HepG2 (cell line): ENCODE results near the gene RPL11. TPM values are rescaled to one million over a fixed set of nuclear protein-coding genes. Genes with fewer than 3 reads are reported as not detected.

Source experiments
- CHD2 ChIP-seq: IDR thresholded peaks from 2 replicates; pipeline ENCODE4 v1.6.1; 2011; ENCODE audit warnings: low read depth, low read length, improper control_type of control experiment
- HMG20B ChIP-seq: conservative IDR thresholded peaks from 2 replicates; pipeline ENCODE4 v1.6.1; 2016; ENCODE audit warnings: missing genetic modification reagents, missing compliant biosample characterization
- HNF4G ChIP-seq, 2 experiments: sonication (generic) in 1 of 2; formaldehyde crosslinking in 1 of 2; IDR thresholded peaks; 2 replicates each; pipeline versions ENCODE4 v1.4.0 to v1.6.1; 2011 to 2020; ENCODE audit warnings: borderline replicate concordance in 2 of 2, low read depth in 2 of 2, mild to moderate bottlenecking in 2 of 2, low read length in 1 of 2, missing genetic modification reagents in 1 of 2, moderate library complexity in 1 of 2
- IKZF4 ChIP-seq: sonication (generic); formaldehyde crosslinking; IDR thresholded peaks from 2 replicates; pipeline ENCODE4 v1.5.1; 2020; ENCODE audit warnings: borderline replicate concordance, mild to moderate bottlenecking, low read depth, missing genetic modification reagents; ENCODE audit errors: not compliant biosample characterization
- JUN ChIP-seq: sonication (generic); formaldehyde crosslinking; IDR thresholded peaks from 2 replicates; pipeline ENCODE4 v1.4.0; 2020; ENCODE audit warnings: mild to moderate bottlenecking, missing genetic modification reagents
- MEIS2 ChIP-seq: sonication (generic); formaldehyde crosslinking; IDR thresholded peaks from 2 replicates; pipeline ENCODE4 v1.9.0; 2021; ENCODE audit warnings: mild to moderate bottlenecking, missing genetic modification reagents
- NFKBIZ ChIP-seq: IDR thresholded peaks from 2 replicates; pipeline ENCODE4 v1.6.1; 2018; ENCODE audit warnings: missing genetic modification reagents, missing compliant biosample characterization
- PCBP2 ChIP-seq: fragments of 200-400 bp; formaldehyde crosslinking; optimal IDR thresholded peaks from 2 replicates; pipeline ENCODE3; 2018; ENCODE audit warnings: low read length, low read depth; ENCODE audit not compliant: poor library complexity, severe bottlenecking
- POLR2A ChIP-seq, 2 experiments: IDR thresholded peaks; 2 replicates each; pipeline ENCODE4 v1.6.1; 2011; ENCODE audit warnings: low read depth in 2 of 2, low read length in 2 of 2, mild to moderate bottlenecking in 1 of 2, moderate library complexity in 1 of 2; ENCODE audit not compliant: insufficient read depth in 1 of 2
- SMAD3 ChIP-seq: sonication (generic); formaldehyde crosslinking; IDR thresholded peaks from 2 replicates; pipeline ENCODE4 v1.4.0; 2020; ENCODE audit warnings: missing genetic modification reagents
- SMYD3 ChIP-seq: sonication (generic); formaldehyde crosslinking; IDR thresholded peaks from 2 replicates; pipeline ENCODE4 v1.8.1; 2023; ENCODE audit warnings: mild to moderate bottlenecking, missing genetic modification reagents
- ZBED4 ChIP-seq: sonication (generic); formaldehyde crosslinking; IDR thresholded peaks from 2 replicates; pipeline ENCODE4 v1.4.0; 2020; ENCODE audit warnings: missing genetic modification reagents, borderline replicate concordance
- ZNF317 ChIP-seq: sonication (generic); formaldehyde crosslinking; IDR thresholded peaks from 2 replicates; pipeline ENCODE4 v1.5.0; 2020; ENCODE audit warnings: mild to moderate bottlenecking, missing genetic modification reagents
- polyA plus RNA-seq, 8 experiments: library from polyadenylated mRNA; depleted of rRNA in 3 of 8; stranded (reverse) in 7 of 8; unstranded in 1 of 8; fragments of >200 nt; fragmentation: Illumina TruSeq in 4 of 8; extraction: Trizol in 4 of 8; gene quantifications; 2 replicates each; pipeline versions ENCODE4 v1.2.1 to v1.2.3, GENCODE V29; 2011 to 2016; ENCODE audit warnings: low read depth in 4 of 8, missing spikeins in 1 of 8, mixed read lengths in 1 of 8; ENCODE audit not compliant: insufficient read depth in 1 of 8
- total RNA-seq, 5 experiments: library from RNA; depleted of rRNA; stranded (reverse); fragments of >200 nt; fragmentation: Illumina TruSeq; extraction: Trizol; gene quantifications; 2 replicates each; pipeline ENCODE4 v1.2.3, GENCODE V29; 2016; ENCODE audit warnings: low read depth in 1 of 5
- TF ChIP-seq, protein P1 (sequence below): sonication (generic); formaldehyde crosslinking; IDR thresholded peaks from 2 replicates; pipeline ENCODE4 v1.5.0; 2020; ENCODE audit warnings: mild to moderate bottlenecking, missing genetic modification reagents
- TF ChIP-seq, protein P2 (sequence below): sonication (generic); formaldehyde crosslinking; IDR thresholded peaks from 2 replicates; pipeline ENCODE4 v1.4.0; 2020; ENCODE audit warnings: missing genetic modification reagents; ENCODE audit errors: not compliant biosample characterization
- TF ChIP-seq, protein P3 (sequence below): sonication (generic); formaldehyde crosslinking; IDR thresholded peaks from 2 replicates; pipeline ENCODE4 v1.5.0; 2020; ENCODE audit warnings: missing genetic modification reagents
- TF ChIP-seq, protein P4 (sequence below), 2 experiments: sonication (generic) in 1 of 2; formaldehyde crosslinking in 1 of 2; IDR thresholded peaks; 2 replicates each; pipeline versions ENCODE4 v1.4.0 to v1.6.1; 2018 to 2020; ENCODE audit warnings: missing genetic modification reagents in 2 of 2, borderline replicate concordance in 1 of 2, low read depth in 1 of 2, mild to moderate bottlenecking in 1 of 2, missing biosample characterization in 1 of 2

RPL11 gene
- total and polyA plus RNA-seq, 2 of the 13 experiments (the other 11 are each of a cell fraction or from before 2014, with no cell fraction given), result 1,682 to 2,010 TPM

GRCh38 chr1:23743287-23744152, 51.9 kb downstream of the RPL11 start, which contains the start of gene ELOA (continued):
- TF ChIP-seq IKZF4 (peak; percentile 82), SMAD3 (no peak), PCBP2 (no peak), POLR2A (IDR thresholded peaks at IDR 0.05; ENCODE audit: insufficient read depth in 1 of 2, low read depth in 2 of 2, low read length in 2 of 2) (peak; percentile 77 to 95), MEIS2 (CRISPR knock-in tag) (no peak), ZBED4 (0 out of 2 replicates have a peak, but pooled peaks have one; percentile 51), ZNF317 (no peak), HMG20B (CRISPR knock-in tag) (peak; percentile 42; the same call in 1 of the 2 replicates), JUN (CRISPR knock-in tag) (0 out of 2 replicates have a peak, but pooled peaks have one; percentile 26), HNF4G (IDR thresholded peaks at IDR 0.05; ENCODE audit: borderline replicate concordance, low read depth, low read length) (no peak), HNF4G (CRISPR knock-in tag; IDR thresholded peaks at IDR 0.05; ENCODE audit: borderline replicate concordance, low read depth) (0 out of 2 replicates have a peak, but pooled peaks have one; percentile 30), NFKBIZ (CRISPR knock-in tag) (0 out of 2 replicates have a peak, but pooled peaks have one; percentile 41), CHD2 (no peak), SMYD3 (CRISPR knock-in tag) (no peak)
- TF ChIP-seq, protein P1, sequence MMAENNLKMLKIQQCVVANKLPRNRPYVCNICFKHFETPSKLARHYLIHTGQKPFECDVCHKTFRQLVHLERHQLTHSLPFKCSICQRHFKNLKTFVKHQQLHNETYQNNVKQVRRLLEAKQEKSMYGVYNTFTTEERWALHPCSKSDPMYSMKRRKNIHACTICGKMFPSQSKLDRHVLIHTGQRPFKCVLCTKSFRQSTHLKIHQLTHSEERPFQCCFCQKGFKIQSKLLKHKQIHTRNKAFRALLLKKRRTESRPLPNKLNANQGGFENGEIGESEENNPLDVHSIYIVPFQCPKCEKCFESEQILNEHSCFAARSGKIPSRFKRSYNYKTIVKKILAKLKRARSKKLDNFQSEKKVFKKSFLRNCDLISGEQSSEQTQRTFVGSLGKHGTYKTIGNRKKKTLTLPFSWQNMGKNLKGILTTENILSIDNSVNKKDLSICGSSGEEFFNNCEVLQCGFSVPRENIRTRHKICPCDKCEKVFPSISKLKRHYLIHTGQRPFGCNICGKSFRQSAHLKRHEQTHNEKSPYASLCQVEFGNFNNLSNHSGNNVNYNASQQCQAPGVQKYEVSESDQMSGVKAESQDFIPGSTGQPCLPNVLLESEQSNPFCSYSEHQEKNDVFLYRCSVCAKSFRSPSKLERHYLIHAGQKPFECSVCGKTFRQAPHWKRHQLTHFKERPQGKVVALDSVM (CRISPR knock-in tag), result peak; percentile 26; the same call in 1 of the 2 replicates
- TF ChIP-seq, protein P2, sequence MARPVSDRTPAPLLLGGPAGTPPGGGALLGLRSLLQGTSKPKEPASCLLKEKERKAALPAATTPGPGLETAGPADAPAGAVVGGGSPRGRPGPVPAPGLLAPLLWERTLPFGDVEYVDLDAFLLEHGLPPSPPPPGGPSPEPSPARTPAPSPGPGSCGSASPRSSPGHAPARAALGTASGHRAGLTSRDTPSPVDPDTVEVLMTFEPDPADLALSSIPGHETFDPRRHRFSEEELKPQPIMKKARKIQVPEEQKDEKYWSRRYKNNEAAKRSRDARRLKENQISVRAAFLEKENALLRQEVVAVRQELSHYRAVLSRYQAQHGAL, result no peak
- TF ChIP-seq, protein P3, sequence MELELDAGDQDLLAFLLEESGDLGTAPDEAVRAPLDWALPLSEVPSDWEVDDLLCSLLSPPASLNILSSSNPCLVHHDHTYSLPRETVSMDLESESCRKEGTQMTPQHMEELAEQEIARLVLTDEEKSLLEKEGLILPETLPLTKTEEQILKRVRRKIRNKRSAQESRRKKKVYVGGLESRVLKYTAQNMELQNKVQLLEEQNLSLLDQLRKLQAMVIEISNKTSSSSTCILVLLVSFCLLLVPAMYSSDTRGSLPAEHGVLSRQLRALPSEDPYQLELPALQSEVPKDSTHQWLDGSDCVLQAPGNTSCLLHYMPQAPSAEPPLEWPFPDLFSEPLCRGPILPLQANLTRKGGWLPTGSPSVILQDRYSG (CRISPR knock-in tag), result no peak
- TF ChIP-seq, protein P4, sequence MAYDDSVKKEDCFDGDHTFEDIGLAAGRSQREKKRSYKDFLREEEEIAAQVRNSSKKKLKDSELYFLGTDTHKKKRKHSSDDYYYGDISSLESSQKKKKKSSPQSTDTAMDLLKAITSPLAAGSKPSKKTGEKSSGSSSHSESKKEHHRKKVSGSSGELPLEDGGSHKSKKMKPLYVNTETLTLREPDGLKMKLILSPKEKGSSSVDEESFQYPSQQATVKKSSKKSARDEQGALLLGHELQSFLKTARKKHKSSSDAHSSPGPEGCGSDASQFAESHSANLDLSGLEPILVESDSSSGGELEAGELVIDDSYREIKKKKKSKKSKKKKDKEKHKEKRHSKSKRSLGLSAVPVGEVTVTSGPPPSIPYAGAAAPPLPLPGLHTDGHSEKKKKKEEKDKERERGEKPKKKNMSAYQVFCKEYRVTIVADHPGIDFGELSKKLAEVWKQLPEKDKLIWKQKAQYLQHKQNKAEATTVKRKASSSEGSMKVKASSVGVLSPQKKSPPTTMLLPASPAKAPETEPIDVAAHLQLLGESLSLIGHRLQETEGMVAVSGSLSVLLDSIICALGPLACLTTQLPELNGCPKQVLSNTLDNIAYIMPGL (CRISPR knock-in tag; IDR thresholded peaks at IDR 0.05; ENCODE audit: borderline replicate concordance in 1 of 2, low read depth in 1 of 2), result peak; percentile 67 to 93; a peak in 3 of 4 replicates
